CD8-positive, alpha-beta memory T cell (primary cell): ENCODE results near the gene DOCK10. TPM values are rescaled to one million over a fixed set of nuclear protein-coding genes. Genes with fewer than 3 reads are reported as not detected.
A peak's percentile ranks its signal among the peaks of the same experiment; 100 is the strongest.

ENCODE experiments used
- CTCF ChIA-PET: fragments of 350-600 bp; sonication (Branson Sonifier 250); formaldehyde crosslinking; loops from one replicate; lab custom pipeline; 2021; ENCODE audit warnings: antibody characterized with exemption; lab: Charles Lee
- POLR2A ChIA-PET: fragments of 350-600 bp; sonication (Branson Sonifier 250); formaldehyde crosslinking; loops from one replicate; lab custom pipeline; 2021; ENCODE audit warnings: antibody characterized with exemption; lab: Charles Lee
- DNase-seq, 5 donors: peaks; one replicate each; pipeline versions ENCODE4 v3.0.0 to v3.0.0-alpha.2; 2020 to 2022; ENCODE audit warnings: mixed read lengths in 1 of 5
- H3K27ac ChIP-seq: one replicate; pipeline ENCODE4 v1.7.0; 2013; ENCODE audit warnings: low read depth, mild to moderate bottlenecking, low read length, moderate library complexity
- H3K27me3 ChIP-seq: 2 replicates; pipeline ENCODE4 v1.7.0; 2013; ENCODE audit warnings: low read length, mild to moderate bottlenecking; ENCODE audit not compliant: insufficient read depth, poor library complexity, severe bottlenecking
- H3K36me3 ChIP-seq: 2 replicates; pipeline ENCODE4 v1.7.0; 2013; ENCODE audit warnings: mild to moderate bottlenecking, low read length, moderate library complexity; ENCODE audit not compliant: insufficient read depth
- H3K4me1 ChIP-seq: 2 replicates; pipeline ENCODE4 v1.7.0; 2013; ENCODE audit warnings: mild to moderate bottlenecking, low read length, moderate library complexity; ENCODE audit not compliant: insufficient read depth
- H3K4me3 ChIP-seq: 2 replicates; pipeline ENCODE4 v1.7.0; 2013; ENCODE audit warnings: mild to moderate bottlenecking, low read length
- H3K9me3 ChIP-seq: 2 replicates; pipeline ENCODE4 v1.7.0; 2013; ENCODE audit warnings: mild to moderate bottlenecking, low read length
- H3K27ac Mint-ChIP-seq, 8 donors: one replicate each; pipeline ENCODE4 v1.8.0; 2020 to 2021; ENCODE audit warnings: mixed read lengths in 8 of 8, mild to moderate bottlenecking in 6 of 8, inconsistent platforms in 3 of 8, moderate library complexity in 3 of 8
- H3K27me3 Mint-ChIP-seq, 2 donors: one replicate each; pipeline ENCODE4 v1.8.0; 2020 to 2021; ENCODE audit warnings: mixed read lengths in 2 of 2, mild to moderate bottlenecking in 1 of 2, moderate library complexity in 1 of 2
- H3K36me3 Mint-ChIP-seq, 3 donors: one replicate each; pipeline ENCODE4 v1.8.0; 2020 to 2021; ENCODE audit warnings: mixed read lengths in 3 of 3, inconsistent platforms in 1 of 3, mild to moderate bottlenecking in 1 of 3
- H3K4me1 Mint-ChIP-seq, 3 donors: one replicate each; pipeline ENCODE4 v1.8.0; 2020 to 2021; ENCODE audit warnings: mixed read lengths in 3 of 3, inconsistent platforms in 1 of 3, mild to moderate bottlenecking in 1 of 3
- H3K4me3 Mint-ChIP-seq, 7 donors: one replicate each; pipeline ENCODE4 v1.8.0; 2020 to 2021; ENCODE audit warnings: mixed read lengths in 7 of 7, mild to moderate bottlenecking in 6 of 7, moderate library complexity in 4 of 7, inconsistent platforms in 2 of 7
- H3K9me3 Mint-ChIP-seq, 5 donors: one replicate each; pipeline ENCODE4 v1.8.0; 2020 to 2022; ENCODE audit warnings: mixed read lengths in 5 of 5, mild to moderate bottlenecking in 3 of 5, moderate library complexity in 2 of 5, inconsistent platforms in 1 of 5
- polyA plus RNA-seq: library from polyadenylated mRNA; unstranded; fragments of 300-500 nt; fragmentation: Illumina TruSeq; gene quantifications from one replicate; pipeline ENCODE4 v1.2.3, GENCODE V29; 2021
- total RNA-seq, 2 experiments: library from RNA; stranded (reverse); gene quantifications; one replicate each; pipeline ENCODE4 v1.2.3, GENCODE V29; 2021

Gene DOCK10
- total and polyA plus RNA-seq, 3 experiments from 2014 or later = 52.4 to 138 (median 135) TPM

GRCh38 chr2:224831530-224831929 lies 210.7 kb downstream of the DOCK10 start:
- Mint-ChIP-seq H3K4me3 (no peak overlapping the region), H3K27me3 (no peaks in the 10 kb centered on the region), H3K36me3 (peaks cover 27 to 93% (median 34%) of the 10 kb centered on the region in 3 donors), H3K4me1 (peaks cover 0 to 4% (median 0%) of the 10 kb centered on the region in 3 donors), H3K27ac (no peak overlapping the region), H3K9me3 (no peaks in the 10 kb centered on the region)
- Histone ChIP-seq H3K4me1 (no peaks in the 10 kb centered on the region), H3K27ac (no peak overlapping the region), H3K27me3 (no peaks in the 10 kb centered on the region), H3K4me3 (no peak overlapping the region), H3K9me3 (no peaks in the 10 kb centered on the region), H3K36me3 (peaks cover 74% of the 10 kb centered on the region)
- ChIA-PET CTCF (interaction anchor here (1.0 kb wide), 1 partner anchor 171 kb away, joined by 3 read pairs; no protein-coding TSS in a partner anchor), POLR2A (no interaction called here)
- DNase-seq = no peak

- no peaks in the 10 kb centered on the region for H3K9me3 ChIP-seq
- peaks cover 45% of the 10 kb centered on the region for H3K36me3 ChIP-seq
- no peaks in the 10 kb centered on the region for H3K4me1 ChIP-seq
- CTCF ChIA-PET = interaction anchor here (1.3 kb wide), 1 partner anchor 44 kb away, joined by 3 read pairs; no protein-coding TSS in a partner anchor
- no peak for DNase-seq
- Mint-ChIP-seq H3K36me3 (peaks cover 10 to 81% (median 30%) of the 10 kb centered on the region in 3 donors), H3K4me1 (peaks cover 0 to 3% (median 2%) of the 10 kb centered on the region in 3 donors), H3K4me3 (no peak overlapping the region), H3K27me3 (no peaks in the 10 kb centered on the region), H3K27ac (peak overlapping the region in 2 of 8 donors; percentile 5 to 33), H3K9me3 (no peaks in the 10 kb centered on the region)
- H3K27me3 ChIP-seq = no peaks in the 10 kb centered on the region
- H3K27ac ChIP-seq = no peak overlapping the region
- no peak overlapping the region for H3K4me3 ChIP-seq
- POLR2A ChIA-PET = no interaction called here
Measured at GRCh38 chr2:224820283-224820991, 221.8 kb downstream of the DOCK10 start.

GRCh38 chr2:224819075-224819474 lies 223.2 kb downstream of the DOCK10 start:
- Mint-ChIP-seq H3K27me3 (no peaks in the 10 kb centered on the region), H3K36me3 (peaks cover 15 to 82% (median 24%) of the 10 kb centered on the region in 3 donors), H3K27ac (peak overlapping the region in 2 of 8 donors; percentile 4 to 18), H3K4me3 (no peak overlapping the region), H3K9me3 (no peaks in the 10 kb centered on the region), H3K4me1 (peaks cover 0 to 3% (median 0%) of the 10 kb centered on the region in 3 donors)
- H3K9me3 ChIP-seq = no peaks in the 10 kb centered on the region
- POLR2A ChIA-PET = no interaction called here
- no peak overlapping the region for H3K4me3 ChIP-seq
- no peak overlapping the region for H3K27ac ChIP-seq
- DNase-seq = no peak
- no peaks in the 10 kb centered on the region for H3K27me3 ChIP-seq
- no peaks in the 10 kb centered on the region for H3K4me1 ChIP-seq
- CTCF ChIA-PET = no interaction called here
- peaks cover 51% of the 10 kb centered on the region for H3K36me3 ChIP-seq

GRCh38 chr2:224817676-224818075 lies 224.6 kb downstream of the DOCK10 start:
- POLR2A ChIA-PET = no interaction called here
- Histone ChIP-seq H3K4me3 (no peak overlapping the region), H3K36me3 (peaks cover 56% of the 10 kb centered on the region), H3K4me1 (no peaks in the 10 kb centered on the region), H3K27me3 (no peaks in the 10 kb centered on the region), H3K27ac (no peak overlapping the region), H3K9me3 (no peaks in the 10 kb centered on the region)
- peaks cover 20 to 87% (median 24%) of the 10 kb centered on the region in 3 donors for H3K36me3 Mint-ChIP-seq
- H3K27ac Mint-ChIP-seq = peak overlapping the region in 1 of 8 donors; percentile 36
- no peaks in the 10 kb centered on the region for H3K27me3 Mint-ChIP-seq
- DNase-seq = no peak
- H3K9me3 Mint-ChIP-seq = no peaks in the 10 kb centered on the region
- peaks cover 0 to 3% (median 0%) of the 10 kb centered on the region in 3 donors for H3K4me1 Mint-ChIP-seq
- CTCF ChIA-PET = no interaction called here
- no peak overlapping the region for H3K4me3 Mint-ChIP-seq

- ChIA-PET POLR2A (no interaction called here), CTCF (no interaction called here)
- Mint-ChIP-seq H3K27ac (peak overlapping the region in 2 of 8 donors; percentile 4 to 37), H3K27me3 (no peaks in the 10 kb centered on the region), H3K4me3 (no peak overlapping the region), H3K4me1 (peaks cover 0 to 3% (median 0%) of the 10 kb centered on the region in 3 donors), H3K9me3 (no peaks in the 10 kb centered on the region), H3K36me3 (peaks cover 21 to 86% (median 30%) of the 10 kb centered on the region in 3 donors)
- no peaks in the 10 kb centered on the region for H3K9me3 ChIP-seq
- peaks cover 53% of the 10 kb centered on the region for H3K36me3 ChIP-seq
- H3K4me3 ChIP-seq = no peak overlapping the region
- no peak for DNase-seq
- H3K4me1 ChIP-seq = no peaks in the 10 kb centered on the region
- no peaks in the 10 kb centered on the region for H3K27me3 ChIP-seq
- no peak overlapping the region for H3K27ac ChIP-seq
Measured at GRCh38 chr2:224816816-224817215, 225.5 kb downstream of the DOCK10 start.

- POLR2A ChIA-PET = no interaction called here
- Mint-ChIP-seq H3K4me1 (no peaks in the 10 kb centered on the region), H3K27me3 (no peaks in the 10 kb centered on the region), H3K4me3 (no peak overlapping the region), H3K9me3 (peaks cover 0 to 2% (median 0%) of the 10 kb centered on the region in 5 donors), H3K36me3 (peaks cover 17 to 79% (median 29%) of the 10 kb centered on the region in 3 donors), H3K27ac (no peak overlapping the region)
- H3K4me1 ChIP-seq = no peaks in the 10 kb centered on the region
- no peak for DNase-seq
- no peaks in the 10 kb centered on the region for H3K9me3 ChIP-seq
- no peak overlapping the region for H3K27ac ChIP-seq
- H3K27me3 ChIP-seq = no peaks in the 10 kb centered on the region
- CTCF ChIA-PET = no interaction called here
- peaks cover 40% of the 10 kb centered on the region for H3K36me3 ChIP-seq
- no peak overlapping the region for H3K4me3 ChIP-seq
Measured at GRCh38 chr2:224813578-224813977, 228.7 kb downstream of the DOCK10 start.

GRCh38 chr2:224807153-224807964 lies 234.9 kb downstream of the DOCK10 start:
- no peaks in the 10 kb centered on the region for H3K9me3 ChIP-seq
- Mint-ChIP-seq H3K27me3 (no peaks in the 10 kb centered on the region), H3K4me3 (no peak overlapping the region), H3K9me3 (peaks cover 0 to 2% (median 0%) of the 10 kb centered on the region in 5 donors), H3K27ac (peak overlapping the region in 1 of 8 donors; percentile 15), H3K4me1 (no peaks in the 10 kb centered on the region), H3K36me3 (peaks cover 8 to 83% (median 16%) of the 10 kb centered on the region in 3 donors)
- no peaks in the 10 kb centered on the region for H3K27me3 ChIP-seq
- no peak overlapping the region for H3K27ac ChIP-seq
- no peak overlapping the region for H3K4me3 ChIP-seq
- no peak for DNase-seq
- ChIA-PET POLR2A (no interaction called here), CTCF (interaction anchor here (1.1 kb wide), 1 partner anchor 195 kb away, joined by 5 read pairs; no protein-coding TSS in a partner anchor)
- peaks cover 54% of the 10 kb centered on the region for H3K36me3 ChIP-seq
- no peaks in the 10 kb centered on the region for H3K4me1 ChIP-seq

GRCh38 chr2:224803930-224804329 lies 238.3 kb downstream of the DOCK10 start:
- CTCF ChIA-PET = no interaction called here
- peak overlapping the region in 2 of 8 donors; percentile 36 to 46 for H3K27ac Mint-ChIP-seq
- no peaks in the 10 kb centered on the region for H3K27me3 Mint-ChIP-seq
- no peaks in the 10 kb centered on the region for H3K9me3 ChIP-seq
- no peak overlapping the region for H3K27ac ChIP-seq
- no peaks in the 10 kb centered on the region for H3K9me3 Mint-ChIP-seq
- H3K4me3 Mint-ChIP-seq = no peak overlapping the region
- peaks cover 76% of the 10 kb centered on the region for H3K36me3 ChIP-seq
- DNase-seq = no peak
- POLR2A ChIA-PET = no interaction called here
- H3K4me3 ChIP-seq = no peak overlapping the region
- H3K4me1 ChIP-seq = no peaks in the 10 kb centered on the region
- no peaks in the 10 kb centered on the region for H3K4me1 Mint-ChIP-seq
- H3K36me3 Mint-ChIP-seq = peaks cover 0 to 91% (median 31%) of the 10 kb centered on the region in 3 donors
- H3K27me3 ChIP-seq = no peaks in the 10 kb centered on the region
